Left renal cortex interstitium (tissue), 4 donors: Measurements from ENCODE around the gene PEX1. TPM values are rescaled to one million over a fixed set of nuclear protein-coding genes. Genes with fewer than 3 reads are reported as not detected.
"Not testable (repeated sequence)": the region's sequence is repeated elsewhere in the genome, so short reads cannot be mapped to it uniquely, and the experiment has no call there.

Experiments
- DNase-seq, 4 donors: peaks; one replicate each; pipeline ENCODE4 v3.0.0-alpha.2; 2013; ENCODE audit warnings: low read depth in 4 of 4, low spot score in 2 of 4, missing footprints in 1 of 4
- polyA plus RNA-seq, 4 donors: library from polyadenylated mRNA; unstranded; fragments of 120-200 nt; gene quantifications; one replicate each; pipeline ENCODE4 v1.2.1, GENCODE V29; 2013; ENCODE audit not compliant: insufficient read length in 4 of 4

The PEX1 gene
- polyA plus RNA-seq, 4 donors = 28.3 to 58.6 (median 37.9) TPM

DNA sequence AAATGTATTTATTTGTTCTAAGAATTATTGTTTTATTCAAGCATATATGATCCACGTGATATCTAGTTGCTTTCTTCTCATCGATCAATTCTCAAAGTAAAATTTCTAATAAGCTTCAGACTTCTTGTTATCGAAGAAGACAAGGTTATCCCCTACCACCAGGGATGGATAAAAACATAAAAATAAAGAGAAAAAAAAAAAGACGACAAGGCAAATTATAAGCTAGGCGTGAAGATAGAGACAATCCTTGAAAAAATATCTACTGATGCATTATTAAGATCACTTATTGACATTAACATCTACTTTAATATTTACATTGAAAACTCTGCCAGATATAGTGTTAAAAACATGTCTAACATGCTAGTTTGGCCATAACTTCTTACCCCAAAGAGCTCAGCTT, 19.4 kb downstream of the PEX1 start:
- DNase-seq = no peak

GRCh38 chr7:92506363-92506762, 22.0 kb downstream of the PEX1 start:
- no peak for DNase-seq

DNA sequence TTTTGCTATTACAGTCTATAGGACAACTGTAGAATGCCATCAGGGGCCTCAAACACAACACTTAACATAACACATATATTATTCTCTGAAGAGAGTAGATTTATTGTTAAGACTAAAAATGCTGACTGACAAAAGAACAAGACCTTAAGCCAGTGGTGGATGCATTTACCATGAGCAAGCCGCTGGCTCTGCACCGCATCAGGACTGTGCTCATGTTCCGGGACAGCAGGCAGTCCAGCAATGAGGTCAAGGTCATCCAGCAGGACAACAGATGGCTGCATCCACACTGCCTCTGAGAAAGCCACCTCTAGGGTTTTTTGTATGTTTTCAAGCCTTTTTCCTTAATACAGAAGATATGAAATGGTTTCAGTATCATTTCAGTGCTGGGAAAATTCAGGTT, 23.8 kb downstream of the PEX1 start:
- DNase-seq = no peak

DNA sequence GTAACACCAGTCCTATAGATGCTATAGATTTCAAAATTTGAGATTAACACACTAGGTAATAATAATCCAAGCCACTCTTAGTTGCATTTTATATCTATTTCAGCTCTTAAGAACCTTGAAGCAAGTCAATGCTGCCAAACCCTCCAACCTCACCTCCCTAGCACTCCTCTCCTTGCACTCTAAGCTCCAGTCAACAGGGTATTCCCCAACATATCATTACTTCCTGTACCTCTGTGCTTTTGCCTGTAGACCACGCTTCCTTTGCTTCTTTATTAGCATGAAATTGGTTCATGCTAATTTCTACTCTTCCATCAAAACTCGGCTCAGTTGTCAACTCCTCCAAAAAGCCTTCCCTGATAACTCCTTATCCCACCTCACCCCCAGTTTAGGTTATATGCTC, 24.6 kb downstream of the PEX1 start:
- no peak for DNase-seq

- DNase-seq = no peak
These were observed 29.8 kb downstream of the PEX1 start for GRCh38 chr7:92498557-92498956.

GRCh38 chr7:92496876-92497275, 31.4 kb downstream of the PEX1 start:
- DNase-seq = no peak

DNA sequence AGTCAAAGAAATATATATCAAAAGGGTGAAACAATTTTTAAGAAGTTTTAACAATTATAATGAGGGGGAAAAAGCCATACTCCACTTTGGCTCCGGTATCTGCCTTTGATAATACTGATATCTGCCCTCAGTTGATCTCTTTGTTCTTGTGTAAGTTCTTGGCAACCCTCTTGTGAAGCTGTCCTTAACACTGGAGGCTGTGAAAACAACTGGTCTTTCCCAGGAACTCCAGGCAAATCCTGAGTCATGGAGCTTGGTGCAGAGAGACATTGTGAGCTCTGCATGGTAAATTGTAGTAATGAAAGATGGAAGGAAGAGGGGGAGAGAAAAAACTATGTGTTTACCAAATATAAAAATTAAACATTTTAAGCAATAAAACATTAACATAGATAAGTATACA, 38.7 kb downstream of the PEX1 start:
- no peak for DNase-seq

DNA sequence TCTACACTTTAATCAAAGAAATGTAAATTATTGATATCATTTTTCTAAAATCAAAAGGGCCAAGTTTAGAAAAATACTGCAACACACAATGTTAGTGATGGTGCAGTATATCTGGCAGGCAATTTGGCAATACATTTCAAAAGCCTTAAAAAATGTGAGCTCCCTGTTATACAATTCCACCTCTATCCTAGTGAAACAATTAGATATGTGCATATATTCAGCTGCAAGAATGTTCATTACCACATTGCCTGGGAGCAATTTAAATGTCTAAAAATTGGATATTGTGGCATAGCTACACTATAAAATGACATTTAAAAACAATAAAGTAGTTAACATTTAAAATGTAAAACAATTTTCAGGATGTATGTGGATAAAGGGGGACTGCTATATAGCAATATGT, 40.5 kb downstream of the PEX1 start:
- DNase-seq = no peak

- DNase-seq = no peak
These were observed 42.3 kb downstream of the PEX1 start for GRCh38 chr7:92485974-92486373.

GRCh38 chr7:92485267-92485892, 42.9 kb downstream of the PEX1 start:
- DNase-seq = no peak

- DNase-seq = not testable (repeated sequence)
These were observed 44.1 kb downstream of the PEX1 start for GRCh38 chr7:92484226-92484625.

GRCh38 chr7:92483624-92484023, 44.7 kb downstream of the PEX1 start:
- not testable (repeated sequence) for DNase-seq

DNA sequence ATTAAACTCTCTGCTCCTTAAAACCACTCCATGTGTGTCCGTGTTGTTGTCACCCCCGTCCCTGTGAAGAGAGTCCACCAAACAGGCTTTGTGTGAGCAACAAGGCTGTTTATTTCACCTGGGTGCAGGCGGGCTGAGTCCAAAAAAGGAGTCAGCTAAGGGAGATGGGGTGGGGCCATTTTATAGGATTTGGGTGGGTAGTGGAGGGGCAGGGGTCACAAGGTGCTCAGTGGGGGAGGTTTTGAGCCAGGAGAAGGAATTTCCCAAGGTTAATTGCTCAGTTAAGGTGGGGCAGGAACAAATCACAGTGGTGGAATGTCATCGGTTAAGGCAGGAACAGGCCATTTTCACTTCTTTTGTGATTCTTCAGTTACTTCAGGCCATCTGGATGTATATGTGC, 49.2 kb downstream of the PEX1 start:
- not testable (repeated sequence) for DNase-seq

- no peak for DNase-seq
These were observed 49.6 kb downstream of the PEX1 start for GRCh38 chr7:92478711-92479110.

GRCh38 chr7:92478095-92478494, 50.2 kb downstream of the PEX1 start:
- DNase-seq = no peak

DNA sequence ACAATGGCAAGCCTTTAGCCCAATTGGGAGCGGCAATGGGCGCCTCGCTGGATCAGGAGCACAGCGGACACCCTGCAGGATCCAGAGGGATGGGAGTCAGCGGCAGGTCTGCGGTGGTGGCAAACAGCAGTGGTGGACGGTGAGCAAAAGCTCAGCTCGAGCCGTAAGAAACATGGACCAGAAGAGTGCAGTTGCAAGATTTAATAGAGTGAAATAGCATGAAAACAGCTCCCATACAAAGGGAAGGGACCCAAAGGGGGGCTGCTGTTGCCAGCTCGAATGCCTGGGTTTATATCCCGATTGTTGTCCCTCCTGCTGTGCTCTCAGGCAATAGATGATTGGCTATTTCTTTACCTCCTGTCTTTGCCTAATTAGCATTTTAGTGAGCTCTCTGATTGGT, 50.6 kb downstream of the PEX1 start, which contains the start of gene ERVW-1:
TSS of gene ERVW-1 (minus strand) at position 266 of the 400 bp plus-strand sequence. CDS start 7,565 bp downstream, outside the sequence.
- DNase-seq = not testable (repeated sequence)

DNA sequence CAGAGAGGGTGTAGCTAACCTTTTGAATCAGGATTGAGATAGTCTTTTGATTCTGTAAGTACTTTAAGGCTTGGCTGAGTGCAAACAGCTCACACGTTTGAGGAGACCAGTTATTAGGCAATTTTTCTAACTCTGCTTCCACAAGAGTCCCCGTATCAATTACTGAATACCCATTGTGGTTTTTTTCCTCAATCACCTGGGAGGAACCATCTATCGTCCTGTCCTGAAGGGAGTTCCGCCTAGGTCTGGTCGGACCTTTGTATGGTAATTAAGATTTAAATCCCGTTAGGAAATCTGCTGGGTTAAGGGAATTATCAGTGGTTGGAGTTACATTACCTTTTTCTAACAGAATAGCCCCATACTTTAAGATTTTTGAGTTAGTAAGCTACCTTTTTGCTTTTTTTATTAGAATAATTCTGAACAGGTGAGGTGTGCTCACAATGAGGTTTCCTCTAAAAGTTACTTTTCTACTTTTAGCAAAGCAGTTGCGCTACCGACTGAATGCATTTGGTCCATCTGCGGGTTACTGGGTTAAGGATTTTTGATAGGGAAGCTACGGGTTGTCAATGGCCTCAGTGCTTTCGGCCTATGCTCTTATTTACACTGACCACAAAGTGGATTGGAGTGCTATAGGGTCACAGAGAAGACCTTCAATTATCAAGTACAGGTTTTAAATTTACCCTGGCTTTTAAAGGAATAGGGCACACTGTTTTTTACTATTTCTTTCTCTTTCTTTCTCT, 52.3 kb downstream of the PEX1 start:
- DNase-seq = not testable (repeated sequence)

GRCh38 chr7:92475261-92475770, 53.0 kb downstream of the PEX1 start:
- DNase-seq = not testable (repeated sequence)

DNA sequence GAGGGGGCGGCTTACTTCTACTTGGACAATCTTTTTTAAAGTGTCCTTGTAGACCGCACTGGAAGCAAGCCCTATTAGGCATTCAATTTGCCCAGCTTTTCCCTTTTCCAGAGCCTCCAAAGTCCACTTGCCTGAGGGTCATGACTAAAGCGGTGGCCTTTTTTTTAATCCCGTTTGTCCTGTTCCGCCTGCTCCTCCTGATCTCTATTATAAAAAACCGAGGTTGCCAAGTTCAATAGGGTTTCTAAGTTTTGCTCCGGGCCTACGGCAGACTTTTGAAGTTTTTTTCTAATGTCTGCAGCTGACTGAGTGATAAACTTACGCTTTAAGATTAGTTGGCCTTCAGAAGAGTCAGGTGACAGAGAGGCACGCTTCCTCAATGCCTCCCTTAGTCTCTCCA, 54.3 kb downstream of the PEX1 start:
- not testable (repeated sequence) for DNase-seq

GRCh38 chr7:92468589-92468988, 59.7 kb downstream of the PEX1 start:
- DNase-seq = not testable (repeated sequence)

GRCh38 chr7:92466682-92467081, 61.6 kb downstream of the PEX1 start:
- DNase-seq = no peak

GRCh38 chr7:92464515-92464914, 63.8 kb downstream of the PEX1 start:
- DNase-seq = no peak
